ENCODE data around the gene MIDN.
"Not testable (repeated sequence)": the region's sequence is repeated elsewhere in the genome, so short reads cannot be mapped to it uniquely, and the experiment has no call there.

Gene MIDN

DNA sequence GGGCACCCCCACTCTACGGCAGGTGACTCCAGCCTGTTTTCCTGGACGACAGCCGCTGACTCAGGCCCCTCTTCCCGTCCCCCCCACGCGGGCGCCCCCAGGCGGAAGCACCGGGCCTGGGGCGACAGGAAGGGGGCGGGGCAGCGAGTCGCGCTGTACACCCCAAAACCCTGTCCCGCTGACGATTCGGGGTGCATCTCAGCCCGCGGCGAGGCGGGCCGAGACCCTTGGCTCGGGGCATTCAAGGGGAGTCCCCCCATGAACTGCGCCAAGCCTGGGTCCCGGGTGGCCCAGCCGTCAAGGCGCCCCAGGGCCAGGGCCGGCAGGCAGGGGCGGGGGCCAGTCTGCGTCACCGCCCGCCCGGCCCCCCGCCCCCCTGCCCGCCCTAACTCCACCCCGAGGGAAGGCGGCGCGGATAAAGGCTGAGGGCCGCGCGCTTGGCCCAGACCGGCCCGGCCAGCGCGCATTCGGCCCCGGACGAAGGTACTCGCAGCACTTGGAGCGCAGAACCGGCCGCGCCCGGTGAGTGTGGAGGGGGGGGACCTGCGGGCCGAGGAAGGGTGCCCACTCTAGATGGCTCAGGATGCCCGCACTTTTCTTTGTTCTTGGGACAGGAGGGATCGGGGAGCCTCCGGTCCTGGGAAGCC, at the start of gene MIDN:
Gene MIDN, plus strand, starts transcription at position 445 of the 647 bp plus-strand sequence. CDS start 1,714 bp downstream, outside the sequence.
- no peak for DNase-seq (ENCODE audit: low read depth in 2 of 2)

DNA sequence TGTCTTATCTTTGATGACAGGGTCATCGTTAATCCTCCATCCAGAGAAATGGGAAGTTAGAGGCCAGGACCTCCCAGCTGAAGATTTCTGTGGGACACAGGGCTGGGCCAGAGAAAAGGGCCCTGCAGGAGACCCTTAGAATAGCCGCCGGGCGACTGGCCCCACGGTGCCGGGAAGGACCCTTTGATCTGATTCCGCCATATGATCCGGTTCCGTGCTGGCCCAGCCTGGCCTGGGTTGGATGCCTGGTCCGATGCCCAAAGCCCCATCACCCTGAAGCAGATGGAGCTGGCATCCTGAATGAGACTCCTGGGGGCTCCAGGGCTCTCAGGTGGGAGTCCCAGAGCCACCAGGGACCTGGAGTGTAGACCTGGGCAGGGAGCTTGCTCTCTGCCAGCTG, 48.9 kb upstream of the MIDN start:
- DNase-seq (ENCODE audit: low read depth in 2 of 2) = no peak

DNA sequence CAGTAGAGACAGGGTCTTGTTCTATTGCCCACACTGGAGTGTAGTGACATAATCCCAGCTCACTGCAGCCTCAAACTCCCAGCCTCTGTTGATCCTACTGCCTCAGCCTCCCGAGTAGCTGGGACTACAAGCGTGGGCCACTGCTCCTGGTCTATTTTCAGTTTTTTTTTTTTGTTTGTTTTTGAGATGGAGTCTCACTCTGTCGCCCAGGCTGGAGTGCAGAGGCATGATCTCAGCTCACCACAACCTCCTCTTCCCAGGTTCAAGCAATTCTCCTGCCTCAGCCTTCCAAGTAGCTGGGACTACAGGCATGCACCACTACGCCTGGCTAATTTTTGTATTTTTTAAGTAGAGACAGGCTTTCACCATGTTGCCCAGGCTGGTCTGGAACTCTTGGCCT, 47.8 kb upstream of the MIDN start:
- DNase-seq (ENCODE audit: low read depth in 2 of 2) = not testable (repeated sequence)

DNA sequence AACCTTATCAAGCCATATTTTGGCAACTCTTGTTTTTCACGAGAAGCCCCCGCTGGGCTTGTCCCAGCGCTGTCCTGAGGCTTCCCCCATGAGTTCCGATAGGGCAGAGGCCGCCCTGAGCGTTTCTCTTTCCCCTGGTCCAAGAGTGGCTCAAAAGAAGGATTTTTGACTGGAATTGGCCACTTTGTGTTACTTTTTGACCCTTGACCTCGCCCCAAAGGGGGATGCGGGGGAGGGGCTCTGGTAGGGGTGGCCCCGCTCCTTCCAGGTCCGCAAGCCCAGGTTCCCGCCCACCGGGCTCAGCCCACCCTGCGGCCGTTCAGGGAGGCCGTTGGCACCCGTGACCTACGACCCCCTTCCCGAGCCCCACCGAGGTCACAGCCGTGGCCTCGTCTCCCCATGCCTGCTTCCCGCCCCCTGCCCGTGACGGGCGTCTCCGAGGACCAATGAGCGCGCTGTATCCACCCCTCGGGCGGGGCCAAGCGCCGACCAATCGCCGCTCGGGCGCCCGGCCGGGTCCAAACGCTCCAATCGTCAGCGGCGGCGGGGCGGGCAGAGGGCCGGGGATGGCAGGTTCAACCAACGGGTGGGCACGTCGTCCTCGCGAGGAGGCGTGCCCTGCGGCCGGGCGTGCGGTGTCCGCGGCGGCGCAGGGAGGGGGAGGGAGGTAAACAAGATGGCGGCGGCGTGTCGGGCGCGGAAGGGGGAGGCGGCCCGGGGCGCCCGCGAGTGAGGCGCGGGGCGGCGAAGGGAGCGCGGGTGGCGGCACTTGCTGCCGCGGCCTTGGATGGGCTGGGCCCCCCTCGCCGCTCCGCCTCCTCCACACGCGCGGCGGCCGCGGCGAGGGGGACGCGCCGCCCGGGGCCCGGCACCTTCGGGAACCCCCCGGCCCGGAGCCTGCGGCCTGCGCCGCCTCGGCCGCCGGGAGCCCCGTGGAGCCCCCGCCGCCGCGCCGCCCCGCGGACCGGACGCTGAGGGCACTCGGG, 43.0 kb upstream of the MIDN start, which contains the start of gene STK11:
Gene STK11, plus strand, starts transcription at position 665 of the 986 bp plus-strand sequence. CDS start 1,136 bp downstream, outside the sequence.
- DNase-seq (ENCODE audit: low read depth in 2 of 2) = peak; percentile 99

DNA sequence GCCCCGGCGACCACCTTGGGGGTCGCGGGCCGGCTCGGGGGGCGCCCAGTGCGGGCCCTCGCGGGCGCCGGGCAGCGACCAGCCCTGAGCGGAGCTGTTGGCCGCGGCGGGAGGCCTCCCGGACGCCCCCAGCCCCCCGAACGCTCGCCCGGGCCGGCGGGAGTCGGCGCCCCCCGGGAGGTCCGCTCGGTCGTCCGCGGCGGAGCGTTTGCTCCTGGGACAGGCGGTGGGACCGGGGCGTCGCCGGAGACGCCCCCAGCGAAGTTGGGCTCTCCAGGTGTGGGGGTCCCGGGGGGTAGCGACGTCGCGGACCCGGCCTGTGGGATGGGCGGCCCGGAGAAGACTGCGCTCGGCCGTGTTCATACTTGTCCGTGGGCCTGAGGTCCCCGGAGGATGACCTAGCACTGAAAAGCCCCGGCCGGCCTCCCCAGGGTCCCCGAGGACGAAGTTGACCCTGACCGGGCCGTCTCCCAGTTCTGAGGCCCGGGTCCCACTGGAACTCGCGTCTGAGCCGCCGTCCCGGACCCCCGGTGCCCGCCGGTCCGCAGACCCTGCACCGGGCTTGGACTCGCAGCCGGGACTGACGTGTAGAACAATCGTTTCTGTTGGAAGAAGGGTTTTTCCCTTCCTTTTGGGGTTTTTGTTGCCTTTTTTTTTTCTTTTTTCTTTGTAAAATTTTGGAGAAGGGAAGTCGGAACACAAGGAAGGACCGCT, 42.1 kb upstream of the MIDN start:
- DNase-seq (ENCODE audit: low read depth in 2 of 2) = no peak

DNA sequence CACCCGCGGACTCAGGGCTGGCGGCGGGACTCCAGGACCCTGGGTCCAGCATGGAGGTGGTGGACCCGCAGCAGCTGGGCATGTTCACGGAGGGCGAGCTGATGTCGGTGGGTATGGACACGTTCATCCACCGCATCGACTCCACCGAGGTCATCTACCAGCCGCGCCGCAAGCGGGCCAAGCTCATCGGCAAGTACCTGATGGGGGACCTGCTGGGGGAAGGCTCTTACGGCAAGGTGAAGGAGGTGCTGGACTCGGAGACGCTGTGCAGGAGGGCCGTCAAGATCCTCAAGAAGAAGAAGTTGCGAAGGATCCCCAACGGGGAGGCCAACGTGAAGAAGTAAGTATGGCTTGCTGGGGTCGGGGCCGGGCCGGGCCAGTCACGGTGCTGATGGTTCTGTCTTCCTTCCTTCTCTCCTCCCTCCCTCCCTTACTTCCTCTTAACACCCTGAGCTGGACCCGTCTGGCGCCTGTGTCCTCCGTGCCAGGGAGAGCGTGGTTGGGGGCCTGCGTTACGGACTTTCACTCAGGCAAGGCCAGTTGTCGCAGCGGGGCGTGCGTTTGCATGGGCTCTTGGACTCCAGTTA, 41.4 kb upstream of the MIDN start:
- DNase-seq (ENCODE audit: low read depth in 2 of 2) = no peak

DNA sequence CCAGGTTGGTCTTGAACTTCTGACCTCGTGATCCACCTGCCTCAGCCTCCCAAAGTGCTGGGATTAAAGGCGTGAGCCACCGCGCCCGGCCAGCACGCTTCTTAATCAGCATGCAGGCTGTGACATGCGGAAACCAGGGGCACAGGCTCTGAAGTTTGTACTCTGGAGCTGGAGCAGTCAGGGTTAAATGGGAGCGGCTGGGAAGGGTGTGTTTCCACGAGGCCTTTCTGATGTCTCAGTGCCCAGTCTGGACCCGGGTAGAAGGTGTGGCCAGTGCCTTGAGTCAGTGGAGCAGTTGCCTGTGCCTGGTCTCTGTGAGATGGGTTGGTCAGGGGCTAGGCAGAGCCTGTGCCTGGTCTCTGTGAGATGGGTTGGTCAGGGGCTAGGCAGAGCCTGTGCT, 39.6 kb upstream of the MIDN start:
- DNase-seq (ENCODE audit: low read depth in 2 of 2) = not testable (repeated sequence)

DNA sequence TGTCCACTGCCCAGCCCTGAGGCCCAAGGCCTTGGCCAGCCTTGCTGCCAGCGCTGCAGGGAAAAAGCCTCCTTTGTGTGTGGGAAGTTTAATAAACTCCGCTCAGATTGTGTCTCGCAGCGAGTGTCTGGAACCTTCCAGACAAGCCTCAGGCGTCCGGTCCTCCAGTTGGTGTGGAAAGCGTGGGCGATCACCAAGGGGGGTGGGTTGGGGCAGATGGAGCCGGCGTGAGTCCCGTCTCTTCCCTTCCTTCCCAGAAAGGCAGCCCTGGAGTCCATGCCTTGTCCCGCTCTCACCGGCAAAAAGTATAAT, 38.2 kb upstream of the MIDN start:
- DNase-seq (ENCODE audit: low read depth in 2 of 2) = no peak

DNA sequence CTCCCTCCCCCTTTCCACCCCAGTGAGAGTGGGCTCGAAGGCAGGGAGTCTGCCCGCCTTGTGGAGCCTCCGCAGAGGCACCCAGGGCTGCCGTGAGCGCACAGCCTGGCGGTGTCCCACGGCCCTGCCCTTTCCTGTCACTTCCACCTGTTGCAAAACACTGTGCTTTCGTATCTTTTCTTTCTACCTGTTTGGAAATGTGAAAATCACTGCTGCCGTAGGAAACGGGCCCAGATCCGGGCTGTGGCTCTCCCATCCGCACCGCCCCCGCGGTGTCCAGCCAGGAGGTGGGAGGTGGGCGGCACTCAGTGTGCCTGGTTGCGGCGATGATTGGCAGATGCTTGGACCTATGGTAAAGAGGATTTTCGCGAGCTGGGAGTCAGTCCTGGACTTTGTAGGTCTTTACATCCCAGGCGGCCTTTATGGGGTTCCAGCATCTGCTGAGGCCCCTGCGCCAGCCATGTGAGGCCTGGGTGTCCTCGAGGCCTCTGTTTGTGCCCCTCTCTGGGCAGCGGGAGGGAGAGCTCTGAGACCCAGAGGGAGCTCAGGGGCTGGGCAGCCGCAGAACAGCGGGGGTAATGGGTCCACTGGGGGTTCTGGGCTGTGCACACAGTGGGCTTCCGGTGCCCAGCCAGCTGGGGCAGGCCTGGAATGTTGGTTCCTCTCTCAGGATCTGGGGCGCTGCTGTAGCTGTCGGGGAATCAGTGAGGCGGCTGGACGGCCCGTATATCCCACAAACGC, 36.7 kb upstream of the MIDN start:
- DNase-seq (ENCODE audit: low read depth in 2 of 2) = no peak

DNA sequence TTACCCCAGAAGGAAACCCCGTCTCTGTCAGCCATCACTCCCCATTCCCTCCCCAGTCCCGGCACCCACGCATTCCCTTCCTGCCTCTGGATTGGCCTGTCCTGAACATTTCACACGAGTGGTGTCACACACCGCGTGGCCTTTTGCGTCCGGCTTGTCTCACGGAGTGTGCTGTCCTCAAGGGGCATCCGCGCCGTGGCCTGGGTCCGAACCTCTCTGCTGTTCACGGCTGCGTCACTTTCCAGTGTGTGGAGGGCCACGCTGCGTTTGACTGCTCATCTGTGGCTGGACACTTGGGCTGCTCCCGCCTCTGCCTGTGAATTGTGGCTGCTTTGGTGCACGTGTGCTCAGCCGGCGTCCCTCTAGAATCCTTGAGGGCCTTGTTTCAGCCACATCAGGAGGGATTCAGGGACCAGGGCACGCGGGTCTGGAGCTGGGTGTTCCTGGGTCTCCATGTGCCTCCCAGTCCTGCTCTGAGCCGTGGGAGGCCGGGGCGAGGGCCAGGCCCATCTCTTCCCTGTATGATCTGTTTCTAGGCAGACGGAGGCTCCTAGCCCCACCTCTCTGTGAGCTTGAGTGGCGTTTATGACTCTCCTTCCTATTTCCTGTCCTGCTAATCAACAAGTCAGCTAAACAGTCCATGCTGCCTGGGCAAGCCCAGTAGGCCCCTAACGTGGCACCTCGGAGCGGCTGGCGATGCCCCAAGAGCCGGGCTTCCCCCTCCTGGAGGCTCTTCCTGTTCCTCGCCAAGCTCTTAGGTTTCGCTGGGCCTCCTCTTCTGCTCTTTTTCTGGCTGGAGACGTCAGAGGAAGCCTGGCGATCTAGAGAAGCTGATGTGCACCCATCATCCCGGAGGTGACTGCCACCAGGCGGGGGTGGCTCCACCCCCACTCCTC, 34.7 kb upstream of the MIDN start:
- no peak for DNase-seq (ENCODE audit: low read depth in 2 of 2)

DNA sequence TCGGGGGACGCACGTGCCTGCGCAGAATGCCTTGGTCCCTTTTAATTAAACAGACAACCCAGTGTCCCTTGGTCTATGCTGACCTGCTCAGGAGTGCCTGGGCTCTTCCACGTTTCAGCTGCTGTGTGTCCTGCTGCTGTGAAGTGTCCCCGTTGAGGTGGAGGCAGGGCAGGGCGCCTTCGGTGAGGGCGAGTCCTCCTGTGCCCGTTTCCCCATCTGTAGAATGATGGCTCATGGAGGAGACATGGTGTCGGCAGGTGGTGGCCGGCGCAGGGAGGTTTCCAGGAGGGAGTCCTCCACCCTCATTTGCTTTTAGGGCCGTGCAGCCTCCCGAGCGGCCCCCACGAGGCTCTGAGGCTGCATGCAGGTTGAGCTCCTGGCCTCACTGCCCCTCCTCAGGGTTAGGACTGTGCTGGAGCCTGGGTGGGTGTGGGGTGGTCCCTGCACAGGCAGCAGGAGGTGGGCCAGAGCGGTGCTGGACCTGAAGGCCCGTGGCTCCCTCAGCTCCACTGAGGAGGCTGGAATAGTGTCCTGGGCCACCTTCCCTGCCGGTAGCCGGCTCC, 34.0 kb upstream of the MIDN start:
- no peak for DNase-seq (ENCODE audit: low read depth in 2 of 2)

DNA sequence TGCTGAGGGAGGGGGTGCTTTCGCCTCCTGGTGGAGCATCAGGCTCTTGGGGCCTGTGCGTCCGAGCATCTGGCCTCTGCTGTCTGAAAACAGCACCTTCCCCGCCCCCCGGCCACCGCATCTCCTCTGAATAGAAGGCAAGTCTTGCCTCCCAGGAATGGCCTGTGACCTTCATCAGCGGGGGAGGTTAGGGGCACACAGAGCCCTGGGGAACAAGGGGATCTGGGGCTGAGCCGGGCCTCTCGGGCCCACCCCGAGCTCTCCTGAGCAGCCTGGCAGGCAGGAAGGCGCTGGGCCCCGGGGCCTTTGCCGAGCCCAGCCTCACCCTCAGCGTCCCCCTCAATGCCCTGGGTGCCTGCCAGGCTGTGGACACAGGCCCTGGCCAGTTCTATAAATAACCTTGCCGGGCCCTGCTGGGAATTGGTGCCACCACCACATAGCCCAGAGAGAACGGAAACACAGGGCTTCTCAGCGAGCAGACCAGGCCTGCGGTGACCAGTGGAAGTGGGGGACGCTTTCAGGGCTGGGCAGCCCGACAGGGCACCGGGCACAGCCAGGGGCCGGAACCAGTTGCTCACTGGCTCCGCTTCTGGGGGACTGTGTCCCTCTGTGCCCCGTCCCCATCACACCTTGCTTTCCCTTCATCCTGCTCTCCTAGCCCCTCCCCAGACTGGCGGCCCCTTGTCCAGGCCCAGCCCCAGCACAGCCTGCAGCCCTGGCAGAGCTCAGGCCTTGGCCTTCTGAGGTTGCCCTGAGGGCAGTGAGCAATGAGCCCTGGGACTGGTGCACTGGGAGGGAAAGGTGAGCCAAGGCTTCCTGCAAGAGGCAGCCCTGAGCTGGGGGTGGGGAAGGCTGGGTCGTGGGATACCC, 33.3 kb upstream of the MIDN start:
- no peak for DNase-seq (ENCODE audit: low read depth in 2 of 2)

DNA sequence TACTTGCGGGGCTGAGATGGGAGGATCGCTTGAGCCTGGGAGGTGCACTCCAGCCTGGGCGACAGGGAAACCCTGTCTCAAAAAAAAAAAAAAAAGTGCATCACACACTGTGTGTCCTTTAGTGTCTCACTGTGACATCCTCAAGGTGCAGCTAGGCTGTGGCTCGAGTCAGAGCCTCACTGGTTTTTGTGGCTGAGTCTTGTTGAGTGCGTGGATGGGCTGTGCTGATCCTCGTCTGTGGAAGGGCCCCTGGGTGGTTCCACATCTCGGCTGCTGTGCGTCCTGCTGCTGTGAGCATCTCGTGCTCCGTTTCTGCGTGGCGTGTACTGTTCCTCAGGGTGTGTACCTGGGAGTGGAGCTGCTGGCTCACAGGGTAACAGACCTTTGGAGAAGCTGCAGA, 31.6 kb upstream of the MIDN start:
- DNase-seq (ENCODE audit: low read depth in 2 of 2) = no peak

DNA sequence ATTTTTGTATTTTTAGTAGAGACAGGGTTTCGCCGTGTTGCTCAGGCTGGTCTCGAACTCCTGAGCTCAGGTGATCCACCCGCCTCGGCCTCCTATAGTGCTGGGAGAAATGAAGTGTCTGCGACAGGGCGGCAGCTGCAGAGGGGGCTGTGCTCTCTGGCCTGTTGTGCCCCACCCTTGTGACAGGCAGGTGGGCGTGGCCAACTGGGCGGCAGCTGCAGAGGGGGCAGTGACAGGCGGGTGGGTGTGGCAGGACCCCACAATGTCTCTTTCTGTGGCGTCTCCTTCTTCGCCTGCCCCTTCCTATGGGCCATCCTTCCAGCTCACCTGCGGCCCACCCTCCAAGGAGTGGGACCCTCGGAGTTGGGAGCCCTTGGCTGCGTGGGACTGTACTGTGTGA, 31.0 kb upstream of the MIDN start:
- DNase-seq (ENCODE audit: low read depth in 2 of 2) = no peak

DNA sequence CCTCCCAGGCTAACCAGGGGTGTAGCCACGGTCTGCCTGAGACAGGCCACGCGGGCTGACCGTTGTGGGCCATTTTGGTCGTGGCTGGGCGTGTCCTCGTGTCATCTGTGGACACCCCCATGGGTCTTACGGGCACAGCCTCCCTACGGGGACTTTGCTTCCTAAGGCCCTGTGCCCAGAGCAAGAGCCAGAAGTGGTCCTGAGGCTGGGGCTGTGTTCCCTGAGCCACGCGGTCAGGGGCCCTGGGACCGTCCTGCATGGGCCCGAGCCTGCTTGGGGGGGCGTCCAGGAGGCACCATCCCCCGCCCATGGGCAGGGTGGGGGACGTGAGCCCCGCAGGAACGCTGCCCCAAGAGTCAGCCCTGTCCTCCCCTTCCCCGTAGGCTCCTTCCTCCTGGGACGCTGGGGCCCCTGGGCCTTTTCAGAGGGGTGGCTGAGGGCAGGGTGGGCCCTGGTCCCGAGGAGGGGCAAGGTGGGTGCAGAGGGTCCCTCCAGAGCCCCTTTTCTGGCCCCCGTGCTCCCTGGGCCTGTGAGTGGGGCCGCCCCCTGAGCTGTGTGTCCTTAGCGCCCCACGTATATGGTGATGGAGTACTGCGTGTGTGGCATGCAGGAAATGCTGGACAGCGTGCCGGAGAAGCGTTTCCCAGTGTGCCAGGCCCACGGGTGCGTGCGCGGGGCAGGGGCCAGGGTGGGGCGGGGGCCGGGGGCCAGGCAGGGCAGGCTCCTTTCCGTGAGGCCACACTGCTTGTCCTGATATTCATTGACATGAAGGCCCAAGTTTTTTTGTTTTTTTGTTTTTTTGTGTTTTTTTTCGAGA, 29.4 kb upstream of the MIDN start:
- no peak for DNase-seq (ENCODE audit: low read depth in 2 of 2)

DNA sequence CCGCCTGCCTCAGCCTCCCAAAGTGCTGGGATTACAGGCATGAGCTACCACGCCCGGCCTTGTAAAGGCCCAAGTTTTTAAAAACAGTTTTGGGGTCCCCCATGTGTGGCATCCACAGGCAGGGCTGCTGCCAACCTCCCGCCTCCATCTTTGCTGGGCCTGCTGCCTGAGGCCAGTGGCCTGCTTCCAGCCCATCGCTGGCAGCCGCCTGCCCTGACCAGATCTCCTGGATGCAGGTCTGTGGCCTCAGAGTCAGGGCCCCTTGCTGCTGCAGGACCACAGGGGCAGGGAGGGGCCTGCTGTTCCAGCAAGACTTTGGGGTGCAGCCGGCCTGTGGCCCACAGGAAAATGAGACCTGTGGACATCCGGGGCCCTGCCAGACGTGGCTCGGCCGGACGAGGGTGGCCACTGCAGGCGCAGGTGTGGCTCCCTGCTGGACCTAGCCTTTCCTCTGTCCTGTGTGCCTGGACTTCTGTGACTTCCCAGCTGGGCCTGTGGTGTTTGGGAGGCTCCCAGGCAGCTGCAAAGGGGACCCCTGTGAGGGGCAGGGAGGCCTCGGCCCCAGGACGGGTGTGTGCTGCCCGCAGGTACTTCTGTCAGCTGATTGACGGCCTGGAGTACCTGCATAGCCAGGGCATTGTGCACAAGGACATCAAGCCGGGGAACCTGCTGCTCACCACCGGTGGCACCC, 28.5 kb upstream of the MIDN start:
- no peak for DNase-seq (ENCODE audit: low read depth in 2 of 2)

DNA sequence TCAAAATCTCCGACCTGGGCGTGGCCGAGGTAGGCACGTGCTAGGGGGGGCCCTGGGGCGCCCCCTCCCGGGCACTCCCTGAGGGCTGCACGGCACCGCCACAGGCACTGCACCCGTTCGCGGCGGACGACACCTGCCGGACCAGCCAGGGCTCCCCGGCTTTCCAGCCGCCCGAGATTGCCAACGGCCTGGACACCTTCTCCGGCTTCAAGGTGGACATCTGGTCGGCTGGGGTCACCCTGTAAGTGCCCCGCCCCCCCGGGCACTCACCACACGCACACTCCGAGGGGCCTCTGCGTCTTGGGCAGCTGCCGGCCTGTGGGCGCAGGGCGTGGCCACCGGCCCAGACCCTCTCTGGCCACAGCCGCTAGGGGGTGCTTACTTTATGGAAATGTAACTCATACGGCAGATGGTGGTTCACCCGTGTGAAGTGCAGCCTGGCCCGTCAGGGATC, 27.9 kb upstream of the MIDN start:
- DNase-seq (ENCODE audit: low read depth in 2 of 2) = no peak

All from stimulated activated CD8-positive, alpha-beta memory T cell treated with anti-CD3 and anti-CD28 coated beads, Interleukin-2, amount 100 ng/mL, for 1 hour (primary cell).